Measurements from ENCODE around the gene OR11A1.

DNA sequence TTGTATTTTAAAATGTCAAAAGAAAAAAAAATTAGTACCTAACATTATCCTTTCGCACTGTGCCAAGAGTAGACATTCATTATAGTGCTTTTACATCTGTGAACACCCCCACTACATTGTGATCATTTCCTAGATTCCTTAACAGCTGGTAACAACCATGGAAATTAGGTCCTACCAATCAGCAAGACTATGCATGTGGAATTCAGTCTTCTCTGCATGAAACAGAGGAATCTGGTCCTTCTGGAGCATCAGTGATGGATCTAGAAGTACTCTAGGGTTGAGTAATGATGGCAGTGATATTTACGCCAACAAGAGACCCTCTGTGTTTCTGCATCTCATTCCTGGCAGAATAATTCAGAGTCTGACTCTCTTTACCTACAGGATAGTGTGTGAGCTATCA, 32.7 kb downstream of the OR11A1 start:
- TF ChIP-seq POLR2A (IDR thresholded peaks at IDR 0.05; ENCODE audit: low read length), result no peak
- TF ChIP-seq GATA1 (IDR thresholded peaks at IDR 0.05; ENCODE audit: low read depth, low read length), result no peak

Measured in erythroblast (primary cell).